ENCODE measurements around the gene FADS1.

The FADS1 gene

GRCh38 chr11:61851113-61851899 lies 34.5 kb upstream of the FADS1 start:
- no peak for DNase-seq (ENCODE audit: low read depth, low spot score)
- H3K4me3 ChIP-seq (ENCODE audit: insufficient read length, low read depth): no peak overlapping the region
- no peaks in the 10 kb centered on the region for H3K9me3 ChIP-seq (ENCODE audit: insufficient read depth, low read length)
- TF ChIP-seq YY1 (IDR thresholded peaks at IDR 0.05; ENCODE audit: insufficient read depth, insufficient read length) (no peak), SUZ12 (IDR thresholded peaks at IDR 0.05; ENCODE audit: extremely low read depth, insufficient read depth, insufficient read length) (no peak), ZNF274 (IDR thresholded peaks at IDR 0.05; ENCODE audit: low read depth, low read length) (no peak)
- H3K4me1 ChIP-seq (ENCODE audit: insufficient read depth, insufficient read length): peaks cover 14% of the 10 kb centered on the region
- H3K9ac ChIP-seq (ENCODE audit: insufficient read length, low read depth): no peak overlapping the region
- H3K27me3 ChIP-seq (ENCODE audit: insufficient read depth, insufficient read length): no peaks in the 10 kb centered on the region
- peaks cover 87% of the 10 kb centered on the region for H3K36me3 ChIP-seq (ENCODE audit: insufficient read depth, insufficient read length, low read length)

- no peak overlapping the region for H3K9ac ChIP-seq (ENCODE audit: insufficient read length, low read depth)
Measured at GRCh38 chr11:61850687-61851086, 33.9 kb upstream of the FADS1 start.

DNA sequence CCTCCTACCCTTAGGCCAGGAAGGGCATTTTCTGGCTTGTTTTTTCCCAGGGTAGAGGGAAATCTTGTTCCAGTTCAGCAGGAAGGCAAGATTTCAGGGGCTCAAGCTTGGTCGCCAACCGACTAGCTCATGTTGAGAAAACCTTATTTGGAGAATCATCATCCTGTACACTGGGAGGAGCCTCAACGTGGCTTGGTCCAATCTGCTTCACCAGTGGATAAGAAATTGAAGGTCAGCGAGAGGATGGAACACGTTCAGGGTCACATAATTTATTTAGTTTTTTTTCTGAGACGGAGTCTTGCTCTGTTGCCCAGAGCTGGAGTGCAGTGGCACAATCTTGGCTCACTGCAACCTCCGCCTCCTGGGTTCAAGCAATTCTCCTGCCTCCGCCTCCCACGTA lies 31.8 kb upstream of the FADS1 start:
- no peak for DNase-seq (ENCODE audit: low read depth, low spot score)
- Histone ChIP-seq H3K4me1 (ENCODE audit: insufficient read depth, insufficient read length) (peaks cover 2% of the 10 kb centered on the region), H3K9me3 (ENCODE audit: insufficient read depth, low read length) (no peaks in the 10 kb centered on the region), H3K36me3 (ENCODE audit: insufficient read depth, insufficient read length, low read length) (peaks cover 70% of the 10 kb centered on the region), H3K27me3 (ENCODE audit: insufficient read depth, insufficient read length) (no peaks in the 10 kb centered on the region), H3K4me3 (ENCODE audit: insufficient read length, low read depth) (no peak overlapping the region), H3K9ac (ENCODE audit: insufficient read length, low read depth) (no peak overlapping the region)
- no peak for TF ChIP-seq YY1 (IDR thresholded peaks at IDR 0.05; ENCODE audit: insufficient read depth, insufficient read length)
- no peak for TF ChIP-seq ZNF274 (IDR thresholded peaks at IDR 0.05; ENCODE audit: low read depth, low read length)
- TF ChIP-seq SUZ12 (IDR thresholded peaks at IDR 0.05; ENCODE audit: extremely low read depth, insufficient read depth, insufficient read length): no peak

More at GRCh38 chr11:61850687-61851086, 33.9 kb upstream of the FADS1 start:
- H3K4me3 ChIP-seq (ENCODE audit: insufficient read length, low read depth): no peak overlapping the region
- H3K27me3 ChIP-seq (ENCODE audit: insufficient read depth, insufficient read length): no peaks in the 10 kb centered on the region
- no peak for DNase-seq (ENCODE audit: low read depth, low spot score)
- peaks cover 10% of the 10 kb centered on the region for H3K4me1 ChIP-seq (ENCODE audit: insufficient read depth, insufficient read length)
- peaks cover 81% of the 10 kb centered on the region for H3K36me3 ChIP-seq (ENCODE audit: insufficient read depth, insufficient read length, low read length)
- H3K9me3 ChIP-seq (ENCODE audit: insufficient read depth, low read length): no peaks in the 10 kb centered on the region
- TF ChIP-seq YY1 (IDR thresholded peaks at IDR 0.05; ENCODE audit: insufficient read depth, insufficient read length): no peak
- TF ChIP-seq SUZ12 (IDR thresholded peaks at IDR 0.05; ENCODE audit: extremely low read depth, insufficient read depth, insufficient read length): no peak
- no peak for TF ChIP-seq ZNF274 (IDR thresholded peaks at IDR 0.05; ENCODE audit: low read depth, low read length)

- TF ChIP-seq YY1 (IDR thresholded peaks at IDR 0.05; ENCODE audit: insufficient read depth, insufficient read length): no peak
- TF ChIP-seq ZNF274 (IDR thresholded peaks at IDR 0.05; ENCODE audit: low read depth, low read length): no peak
- TF ChIP-seq SUZ12 (IDR thresholded peaks at IDR 0.05; ENCODE audit: extremely low read depth, insufficient read depth, insufficient read length): no peak
- no peak overlapping the region for H3K4me3 ChIP-seq (ENCODE audit: insufficient read length, low read depth)
- H3K27me3 ChIP-seq (ENCODE audit: insufficient read depth, insufficient read length): no peaks in the 10 kb centered on the region
- H3K9ac ChIP-seq (ENCODE audit: insufficient read length, low read depth): no peak overlapping the region
- H3K4me1 ChIP-seq (ENCODE audit: insufficient read depth, insufficient read length): no peaks in the 10 kb centered on the region
- H3K36me3 ChIP-seq (ENCODE audit: insufficient read depth, insufficient read length, low read length): peaks cover 71% of the 10 kb centered on the region
- H3K9me3 ChIP-seq (ENCODE audit: insufficient read depth, low read length): no peaks in the 10 kb centered on the region
- no peak for DNase-seq (ENCODE audit: low read depth, low spot score)
Measured at GRCh38 chr11:61847914-61848581, 31.2 kb upstream of the FADS1 start.

GRCh38 chr11:61846362-61847020 lies 29.7 kb upstream of the FADS1 start:
- H3K36me3 ChIP-seq (ENCODE audit: insufficient read depth, insufficient read length, low read length): peaks cover 79% of the 10 kb centered on the region
- H3K4me1 ChIP-seq (ENCODE audit: insufficient read depth, insufficient read length): no peaks in the 10 kb centered on the region
- DNase-seq (ENCODE audit: low read depth, low spot score): no peak
- H3K9me3 ChIP-seq (ENCODE audit: insufficient read depth, low read length): no peaks in the 10 kb centered on the region
- TF ChIP-seq SUZ12 (IDR thresholded peaks at IDR 0.05; ENCODE audit: extremely low read depth, insufficient read depth, insufficient read length): no peak
- no peak for TF ChIP-seq YY1 (IDR thresholded peaks at IDR 0.05; ENCODE audit: insufficient read depth, insufficient read length)
- no peak for TF ChIP-seq ZNF274 (IDR thresholded peaks at IDR 0.05; ENCODE audit: low read depth, low read length)
- no peaks in the 10 kb centered on the region for H3K27me3 ChIP-seq (ENCODE audit: insufficient read depth, insufficient read length)
- H3K9ac ChIP-seq (ENCODE audit: insufficient read length, low read depth): no peak overlapping the region
- H3K4me3 ChIP-seq (ENCODE audit: insufficient read length, low read depth): no peak overlapping the region

GRCh38 chr11:61844909-61845565 lies 28.2 kb upstream of the FADS1 start:
- H3K36me3 ChIP-seq (ENCODE audit: insufficient read depth, insufficient read length, low read length): peaks cover 79% of the 10 kb centered on the region
- no peaks in the 10 kb centered on the region for H3K9me3 ChIP-seq (ENCODE audit: insufficient read depth, low read length)
- no peak overlapping the region for H3K4me3 ChIP-seq (ENCODE audit: insufficient read length, low read depth)
- DNase-seq (ENCODE audit: low read depth, low spot score): no peak
- H3K4me1 ChIP-seq (ENCODE audit: insufficient read depth, insufficient read length): no peaks in the 10 kb centered on the region
- no peak for TF ChIP-seq ZNF274 (IDR thresholded peaks at IDR 0.05; ENCODE audit: low read depth, low read length)
- no peak for TF ChIP-seq YY1 (IDR thresholded peaks at IDR 0.05; ENCODE audit: insufficient read depth, insufficient read length)
- TF ChIP-seq SUZ12 (IDR thresholded peaks at IDR 0.05; ENCODE audit: extremely low read depth, insufficient read depth, insufficient read length): no peak
- no peak overlapping the region for H3K9ac ChIP-seq (ENCODE audit: insufficient read length, low read depth)
- H3K27me3 ChIP-seq (ENCODE audit: insufficient read depth, insufficient read length): no peaks in the 10 kb centered on the region
